Measurements from ENCODE around the gene SPN. TPM values are rescaled to one million over a fixed set of nuclear protein-coding genes. Genes with fewer than 3 reads are reported as not detected.
"Not testable (repeated sequence)": the region's sequence is repeated elsewhere in the genome, so short reads cannot be mapped to it uniquely, and the experiment has no call there.

The SPN gene
- total RNA-seq, 1 experiment from 2014 or later, result 0.48 TPM

- no peak overlapping the region for H3K4me3 ChIP-seq (ENCODE audit: insufficient read depth, low read depth, low read length)
- no peaks in the 10 kb centered on the region for H3K27me3 ChIP-seq (ENCODE audit: control insufficient read depth, insufficient read depth, low read length)
- H3K36me3 ChIP-seq (replicated peaks; ENCODE audit: control insufficient read depth, insufficient read depth, low read length), result no peaks in the 10 kb centered on the region; the same call in 1 of the 2 replicates
- DNase-seq, result no peak
Observed at GRCh38 chr16:29658705-29659104, 4.3 kb upstream of the SPN start.

- DNase-seq, result no peak
- no peaks in the 10 kb centered on the region; the same call in 1 of the 2 replicates for H3K36me3 ChIP-seq (replicated peaks; ENCODE audit: control insufficient read depth, insufficient read depth, low read length)
- no peak overlapping the region for H3K4me3 ChIP-seq (ENCODE audit: insufficient read depth, low read depth, low read length)
- no peaks in the 10 kb centered on the region for H3K27me3 ChIP-seq (ENCODE audit: control insufficient read depth, insufficient read depth, low read length)
Observed at GRCh38 chr16:29662000-29662728, 883 bp upstream of the SPN start.

GRCh38 chr16:29662729-29663015 lies 375 bp upstream of the SPN start:
- Histone ChIP-seq H3K4me3 (ENCODE audit: insufficient read depth, low read depth, low read length) (no peak overlapping the region), H3K36me3 (replicated peaks; ENCODE audit: control insufficient read depth, insufficient read depth, low read length) (no peaks in the 10 kb centered on the region; the same call in 1 of the 2 replicates), H3K27me3 (ENCODE audit: control insufficient read depth, insufficient read depth, low read length) (no peaks in the 10 kb centered on the region)
- no peak for DNase-seq

GRCh38 chr16:29663807-29664090 lies 702 bp downstream of the SPN start:
- H3K27me3 ChIP-seq (ENCODE audit: control insufficient read depth, insufficient read depth, low read length), result no peaks in the 10 kb centered on the region
- no peaks in the 10 kb centered on the region for H3K36me3 ChIP-seq (replicated peaks; ENCODE audit: control insufficient read depth, insufficient read depth, low read length)
- H3K4me3 ChIP-seq (ENCODE audit: insufficient read depth, low read depth, low read length), result no peak overlapping the region
- no peak for DNase-seq

- Histone ChIP-seq H3K36me3 (replicated peaks; ENCODE audit: control insufficient read depth, insufficient read depth, low read length) (no peaks in the 10 kb centered on the region), H3K4me3 (ENCODE audit: insufficient read depth, low read depth, low read length) (no peak overlapping the region), H3K27me3 (ENCODE audit: control insufficient read depth, insufficient read depth, low read length) (no peaks in the 10 kb centered on the region)
- DNase-seq, result no peak
Observed at GRCh38 chr16:29664091-29664921, 1.3 kb downstream of the SPN start.

- Histone ChIP-seq H3K27me3 (ENCODE audit: control insufficient read depth, insufficient read depth, low read length) (no peaks in the 10 kb centered on the region), H3K4me3 (ENCODE audit: insufficient read depth, low read depth, low read length) (no peak overlapping the region), H3K36me3 (replicated peaks; ENCODE audit: control insufficient read depth, insufficient read depth, low read length) (no peaks in the 10 kb centered on the region)
- DNase-seq, result no peak
Observed at GRCh38 chr16:29665294-29666077, 2.4 kb downstream of the SPN start.

- not testable (repeated sequence) for H3K36me3 ChIP-seq (replicated peaks; ENCODE audit: control insufficient read depth, insufficient read depth, low read length); H3K4me3 ChIP-seq (ENCODE audit: insufficient read depth, low read depth, low read length); DNase-seq; H3K27me3 ChIP-seq (ENCODE audit: control insufficient read depth, insufficient read depth, low read length)
Observed at GRCh38 chr16:29667322-29667610, 4.2 kb downstream of the SPN start.

GRCh38 chr16:29667755-29668154 lies 4.7 kb downstream of the SPN start:
- DNase-seq, result no peak
- H3K4me3 ChIP-seq (ENCODE audit: insufficient read depth, low read depth, low read length), result no peak overlapping the region
- no peaks in the 10 kb centered on the region for H3K36me3 ChIP-seq (replicated peaks; ENCODE audit: control insufficient read depth, insufficient read depth, low read length)
- H3K27me3 ChIP-seq (ENCODE audit: control insufficient read depth, insufficient read depth, low read length), result no peaks in the 10 kb centered on the region

GRCh38 chr16:29668267-29668666 lies 5.2 kb downstream of the SPN start:
- H3K4me3 ChIP-seq (ENCODE audit: insufficient read depth, low read depth, low read length), result no peak overlapping the region
- H3K27me3 ChIP-seq (ENCODE audit: control insufficient read depth, insufficient read depth, low read length), result no peaks in the 10 kb centered on the region
- H3K36me3 ChIP-seq (replicated peaks; ENCODE audit: control insufficient read depth, insufficient read depth, low read length), result no peaks in the 10 kb centered on the region
- DNase-seq, result no peak

- no peak overlapping the region for H3K4me3 ChIP-seq (ENCODE audit: insufficient read depth, low read depth, low read length)
- H3K27me3 ChIP-seq (ENCODE audit: control insufficient read depth, insufficient read depth, low read length), result no peaks in the 10 kb centered on the region
- H3K36me3 ChIP-seq (replicated peaks; ENCODE audit: control insufficient read depth, insufficient read depth, low read length), result no peaks in the 10 kb centered on the region
- no peak for DNase-seq
Observed at GRCh38 chr16:29673501-29673900, 10.5 kb downstream of the SPN start.

GRCh38 chr16:29674188-29674587 lies 11.1 kb downstream of the SPN start:
- DNase-seq, result no peak
- Histone ChIP-seq H3K4me3 (ENCODE audit: insufficient read depth, low read depth, low read length) (no peak overlapping the region), H3K36me3 (replicated peaks; ENCODE audit: control insufficient read depth, insufficient read depth, low read length) (no peaks in the 10 kb centered on the region), H3K27me3 (ENCODE audit: control insufficient read depth, insufficient read depth, low read length) (no peaks in the 10 kb centered on the region)

- H3K4me3 ChIP-seq (ENCODE audit: insufficient read depth, low read depth, low read length), result no peak overlapping the region
Observed at GRCh38 chr16:29675811-29676643, 13.0 kb downstream of the SPN start.

GRCh38 chr16:29676989-29677785 lies 14.1 kb downstream of the SPN start:
- DNase-seq, result no peak
- Histone ChIP-seq H3K36me3 (replicated peaks; ENCODE audit: control insufficient read depth, insufficient read depth, low read length) (no peaks in the 10 kb centered on the region; the same call in none of the 2 replicates), H3K27me3 (ENCODE audit: control insufficient read depth, insufficient read depth, low read length) (no peaks in the 10 kb centered on the region), H3K4me3 (ENCODE audit: insufficient read depth, low read depth, low read length) (no peak overlapping the region)

More at GRCh38 chr16:29675811-29676643, 13.0 kb downstream of the SPN start:
- H3K36me3 ChIP-seq (replicated peaks; ENCODE audit: control insufficient read depth, insufficient read depth, low read length), result no peaks in the 10 kb centered on the region
- DNase-seq, result peak; percentile 81
- no peaks in the 10 kb centered on the region for H3K27me3 ChIP-seq (ENCODE audit: control insufficient read depth, insufficient read depth, low read length)

All from H7 (cell line).